Activated gamma-delta T cell treated with anti-CD3 and anti-CD28 coated beads, Interleukin-2, amount 50 U/mL, for 16 hours (primary cell): Measurements from ENCODE around the gene FAM228B.
"Not testable (repeated sequence)": the region's sequence is repeated elsewhere in the genome, so short reads cannot be mapped to it uniquely, and the experiment has no call there.

Experiments
- DNase-seq: peaks from one replicate; pipeline ENCODE4 v3.0.0-alpha.2; 2020; ENCODE audit warnings: low read depth

The FAM228B gene

GRCh38 chr2:24102677-24103076 lies 20.6 kb upstream of the FAM228B start:
- DNase-seq, result no peak

- no peak for DNase-seq
Measured at GRCh38 chr2:24104110-24104650, 19.1 kb upstream of the FAM228B start.

- no peak for DNase-seq
Measured at GRCh38 chr2:24104906-24105305, 18.4 kb upstream of the FAM228B start.

- no peak for DNase-seq
Measured at GRCh38 chr2:24105816-24106215, 17.5 kb upstream of the FAM228B start.

GRCh38 chr2:24106786-24107185 lies 16.5 kb upstream of the FAM228B start:
- no peak for DNase-seq

GRCh38 chr2:24107336-24107735 lies 15.9 kb upstream of the FAM228B start:
- DNase-seq, result no peak

- DNase-seq, result not testable (repeated sequence)
Measured at GRCh38 chr2:24109431-24109830, 13.8 kb upstream of the FAM228B start.

- no peak for DNase-seq
Measured at GRCh38 chr2:24110660-24111303, 12.5 kb upstream of the FAM228B start.

- DNase-seq, result no peak
Measured at GRCh38 chr2:24111407-24111901, 11.8 kb upstream of the FAM228B start.

GRCh38 chr2:24115057-24115456 lies 8.2 kb upstream of the FAM228B start:
- DNase-seq, result no peak

- DNase-seq, result no peak
Measured at GRCh38 chr2:24117902-24118301, 5.4 kb upstream of the FAM228B start.

- no peak for DNase-seq
Measured at GRCh38 chr2:24121066-24121465, 2.2 kb upstream of the FAM228B start.

GRCh38 chr2:24121469-24121868 lies 1.8 kb upstream of the FAM228B start:
- no peak for DNase-seq

- DNase-seq, result no peak
Measured at GRCh38 chr2:24122366-24123194, 689 bp upstream of the FAM228B start.

- DNase-seq, result no peak
Measured at GRCh38 chr2:24123922-24124580, 782 bp downstream of the FAM228B start.

GRCh38 chr2:24125956-24126355 lies 2.7 kb downstream of the FAM228B start:
- DNase-seq, result no peak

- no peak for DNase-seq
Measured at GRCh38 chr2:24132543-24132942, 9.3 kb downstream of the FAM228B start.

GRCh38 chr2:24140305-24140704 lies 17.0 kb downstream of the FAM228B start:
- DNase-seq, result not testable (repeated sequence)

GRCh38 chr2:24147364-24147763 lies 24.1 kb downstream of the FAM228B start:
- no peak for DNase-seq

GRCh38 chr2:24152413-24153197 lies 29.3 kb downstream of the FAM228B start:
- no peak for DNase-seq

GRCh38 chr2:24153478-24153877 lies 30.2 kb downstream of the FAM228B start:
- DNase-seq, result no peak

GRCh38 chr2:24158131-24158530 lies 34.9 kb downstream of the FAM228B start:
- no peak for DNase-seq
